NB4 (cell line): Measurements from ENCODE around the gene C11orf71.

ENCODE experiments used
- CTCF ChIP-seq: IDR thresholded peaks from one replicate; pipeline ENCODE4 v1.5.1; 2012; ENCODE audit warnings: low read depth, low read length
- POLR2A ChIP-seq: IDR thresholded peaks from 2 replicates; pipeline ENCODE4 v1.6.1; 2011; ENCODE audit warnings: mild to moderate bottlenecking; ENCODE audit not compliant: insufficient read length; ENCODE audit errors: extremely low read depth

GRCh38 chr11:114441921-114442320 is 41.6 kb upstream of the C11orf71 start:
- TF ChIP-seq POLR2A (no peak), CTCF (no peak)
